Prostate gland (tissue), 2 donors: ENCODE results near the gene ADRM1. TPM values are rescaled to one million over a fixed set of nuclear protein-coding genes. Genes with fewer than 3 reads are reported as not detected.

Experiments used
- DNase-seq: peaks from one replicate; pipeline ENCODE4 v3.0.0-alpha.2; 2019; ENCODE audit warnings: low spot score
- H3K27ac ChIP-seq, 2 donors: fragments of 200-600 bp; sonication (generic); 2 replicates each; pipeline ENCODE4 v1.5.1; 2017 to 2019
- H3K27me3 ChIP-seq: fragments of 200-600 bp; sonication (generic); replicated peaks from 2 replicates; pipeline ENCODE4 v1.5.1; 2019; ENCODE audit not compliant: insufficient read depth
- H3K36me3 ChIP-seq, 2 donors: fragments of 200-600 bp; sonication (generic); 1 replicate in 1 of 2; 2 replicates in 1 of 2; pipeline versions ENCODE4 v1.5.1 to v1.8.1; 2017 to 2019
- H3K4me1 ChIP-seq: fragments of 200-600 bp; sonication (generic); replicated peaks from 2 replicates; pipeline ENCODE4 v1.5.1; 2019
- H3K4me3 ChIP-seq, 2 donors: fragments of 200-600 bp; sonication (generic); 2 replicates each; pipeline ENCODE4 v1.5.1; 2017 to 2019
- H3K9me3 ChIP-seq: fragments of 200-600 bp; sonication (generic); 2 replicates; pipeline ENCODE4 v1.5.1; 2017
- POLR2A ChIP-seq: fragments of 450-650 bp; IDR thresholded peaks from one replicate; pipeline ENCODE4 v1.6.1; 2016; ENCODE audit warnings: antibody characterized with exemption, mild to moderate bottlenecking
- POLR2AphosphoS5 ChIP-seq: sonication (generic); formaldehyde crosslinking; IDR thresholded peaks from one replicate; pipeline ENCODE4 v1.6.1; 2017; ENCODE audit warnings: antibody characterized with exemption
- WGBS: methylation state at CpG from one replicate; pipeline ENCODE4 v1.1.5; 2018; 5-methylcytosine and 5-hydroxymethylcytosine counted together
- intact Hi-C: fragments of 100-400 bp; cut with DNase I; formaldehyde crosslinking; loops from one replicate; pipeline ENCODE4 v1.14.2; 2022
- total RNA-seq, 2 donors: library from RNA; depleted of rRNA; stranded (reverse); fragments of >200 nt; gene quantifications; one replicate each; pipeline ENCODE4 v1.1.0, GENCODE V29; 2016
- TF ChIP-seq, protein P1 (sequence below), 4 experiments: fragments of 200-600 bp in 2 of 4; fragments of 450-650 bp in 2 of 4; sonication (generic) in 2 of 4; IDR thresholded peaks; 1 replicate in 3 of 4; 2 replicates in 1 of 4; pipeline ENCODE4 v1.5.1; 2016 to 2019; ENCODE audit warnings: antibody characterized with exemption in 4 of 4, mild to moderate bottlenecking in 2 of 4, moderate library complexity in 2 of 4

Gene ADRM1
- total RNA-seq, 2 donors from 2014 or later: 149 to 207 TPM

DNA sequence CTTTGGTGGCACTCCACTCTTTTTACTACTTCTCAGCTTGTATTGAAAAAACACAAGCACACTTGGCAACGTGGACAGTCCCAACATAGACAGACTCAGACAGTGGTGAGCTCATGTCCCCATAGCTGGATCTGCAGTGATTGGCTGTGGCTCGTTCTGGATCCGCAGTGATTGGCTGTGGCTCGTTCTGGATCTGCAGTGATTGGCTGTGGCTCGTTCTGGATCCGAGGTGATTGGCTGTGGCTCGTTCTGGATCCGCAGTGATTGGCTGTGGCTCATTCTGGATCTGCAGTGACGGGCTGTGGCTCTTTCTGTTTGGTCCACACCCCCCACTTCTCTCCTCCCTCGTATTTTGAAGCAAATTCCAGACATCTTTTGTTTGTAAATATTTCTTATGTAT, 36.5 kb upstream of the ADRM1 start:
- Histone ChIP-seq H3K27ac (no peak overlapping the region), H3K36me3 (peaks cover 0 to 5% of the 10 kb centered on the region in 2 donors), H3K27me3 (no peaks in the 10 kb centered on the region), H3K4me3 (no peak overlapping the region), H3K9me3 (no peaks in the 10 kb centered on the region), H3K4me1 (no peaks in the 10 kb centered on the region)
- intact Hi-C loops: no loop called here
- 94% methylated on average over 10 of the region's 10 CpGs for WGBS
- TF ChIP-seq, protein P1, sequence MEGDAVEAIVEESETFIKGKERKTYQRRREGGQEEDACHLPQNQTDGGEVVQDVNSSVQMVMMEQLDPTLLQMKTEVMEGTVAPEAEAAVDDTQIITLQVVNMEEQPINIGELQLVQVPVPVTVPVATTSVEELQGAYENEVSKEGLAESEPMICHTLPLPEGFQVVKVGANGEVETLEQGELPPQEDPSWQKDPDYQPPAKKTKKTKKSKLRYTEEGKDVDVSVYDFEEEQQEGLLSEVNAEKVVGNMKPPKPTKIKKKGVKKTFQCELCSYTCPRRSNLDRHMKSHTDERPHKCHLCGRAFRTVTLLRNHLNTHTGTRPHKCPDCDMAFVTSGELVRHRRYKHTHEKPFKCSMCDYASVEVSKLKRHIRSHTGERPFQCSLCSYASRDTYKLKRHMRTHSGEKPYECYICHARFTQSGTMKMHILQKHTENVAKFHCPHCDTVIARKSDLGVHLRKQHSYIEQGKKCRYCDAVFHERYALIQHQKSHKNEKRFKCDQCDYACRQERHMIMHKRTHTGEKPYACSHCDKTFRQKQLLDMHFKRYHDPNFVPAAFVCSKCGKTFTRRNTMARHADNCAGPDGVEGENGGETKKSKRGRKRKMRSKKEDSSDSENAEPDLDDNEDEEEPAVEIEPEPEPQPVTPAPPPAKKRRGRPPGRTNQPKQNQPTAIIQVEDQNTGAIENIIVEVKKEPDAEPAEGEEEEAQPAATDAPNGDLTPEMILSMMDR (IDR thresholded peaks at IDR 0.05): no peak
- no peak for TF ChIP-seq POLR2AphosphoS5
- TF ChIP-seq POLR2A: no peak
- no peak for DNase-seq

GRCh38 chr20:62266851-62267250, 35.9 kb upstream of the ADRM1 start:
- Histone ChIP-seq H3K27me3 (no peaks in the 10 kb centered on the region), H3K4me1 (no peaks in the 10 kb centered on the region), H3K9me3 (no peaks in the 10 kb centered on the region), H3K4me3 (no peak overlapping the region), H3K27ac (no peak overlapping the region), H3K36me3 (peaks cover 0 to 5% of the 10 kb centered on the region in 2 donors)
- intact Hi-C loops: no loop called here
- WGBS: 87% methylated on average over 13 of the region's 13 CpGs
- TF ChIP-seq POLR2A: no peak
- no peak for TF ChIP-seq POLR2AphosphoS5
- TF ChIP-seq, protein P1 (IDR thresholded peaks at IDR 0.05): no peak
- DNase-seq: no peak

DNA sequence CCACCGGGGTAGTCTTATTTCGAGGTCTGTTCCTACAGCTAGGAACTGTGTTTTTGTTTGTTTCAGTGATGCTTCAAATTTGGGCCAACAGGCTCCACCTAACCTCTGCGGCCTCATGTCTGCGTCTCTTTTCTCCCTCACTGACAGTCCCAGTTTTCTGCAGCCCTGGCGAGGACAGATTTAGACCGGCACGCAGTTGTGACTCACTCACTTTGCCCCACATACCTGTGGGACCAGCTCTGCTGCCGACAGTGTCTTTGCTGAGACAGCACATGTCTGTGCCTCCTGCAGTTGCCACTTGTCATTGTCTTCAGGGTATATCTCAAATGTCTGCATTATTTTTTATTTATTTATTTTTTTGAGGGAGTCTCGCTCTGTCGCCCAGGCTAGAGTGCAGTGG, 35.3 kb upstream of the ADRM1 start:
- DNase-seq: no peak
- no peak overlapping the region for H3K27ac ChIP-seq
- H3K9me3 ChIP-seq: no peaks in the 10 kb centered on the region
- no peaks in the 10 kb centered on the region for H3K4me1 ChIP-seq
- H3K36me3 ChIP-seq: peaks cover 0 to 5% of the 10 kb centered on the region in 2 donors
- 84% methylated on average over 10 of the region's 10 CpGs for WGBS
- intact Hi-C loops: no loop called here
- H3K4me3 ChIP-seq: no peak overlapping the region
- H3K27me3 ChIP-seq: no peaks in the 10 kb centered on the region
- TF ChIP-seq POLR2A: no peak
- TF ChIP-seq POLR2AphosphoS5: no peak
- TF ChIP-seq, protein P1 (IDR thresholded peaks at IDR 0.05): no peak

DNA sequence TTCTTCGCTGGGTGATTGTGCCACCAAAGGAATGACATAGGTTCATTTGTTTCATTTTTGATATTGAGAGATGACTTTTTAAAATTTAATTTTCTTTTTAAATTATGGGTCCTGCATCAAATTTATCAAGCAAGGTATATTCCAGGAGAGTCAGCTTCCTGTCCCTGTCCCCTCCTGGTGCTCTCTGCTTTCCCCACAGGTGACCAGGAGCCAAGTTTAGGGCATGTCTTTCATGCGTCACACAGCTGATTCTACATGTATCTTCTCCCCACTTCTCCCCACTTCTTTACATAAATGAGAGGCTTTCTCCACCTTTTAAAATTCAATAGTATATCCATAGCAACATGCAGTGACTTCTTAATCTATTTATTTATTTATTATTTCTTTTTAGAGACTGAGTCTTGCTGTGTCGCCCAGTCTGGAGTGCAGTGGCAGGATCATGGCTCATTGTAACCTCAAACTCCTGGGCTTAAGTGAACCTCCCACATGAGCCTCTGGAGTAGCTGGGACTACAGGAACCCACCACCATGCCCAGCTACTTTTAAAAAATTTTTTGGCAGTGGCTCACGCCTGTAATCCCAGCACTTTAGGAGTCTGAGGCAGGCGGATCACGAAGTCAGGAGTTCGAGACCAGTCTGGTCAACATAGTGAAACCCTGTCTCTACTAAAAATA, 34.4 kb upstream of the ADRM1 start:
- intact Hi-C loops: no loop called here
- Histone ChIP-seq H3K9me3 (no peaks in the 10 kb centered on the region), H3K27ac (no peak overlapping the region), H3K27me3 (no peaks in the 10 kb centered on the region), H3K4me3 (no peak overlapping the region), H3K4me1 (no peaks in the 10 kb centered on the region), H3K36me3 (peaks cover 0 to 8% of the 10 kb centered on the region in 2 donors)
- DNase-seq: no peak
- TF ChIP-seq POLR2AphosphoS5 (no peak), POLR2A (no peak)
- TF ChIP-seq, protein P1 (IDR thresholded peaks at IDR 0.05): no peak
- 82% methylated on average over 7 of the region's 7 CpGs for WGBS

DNA sequence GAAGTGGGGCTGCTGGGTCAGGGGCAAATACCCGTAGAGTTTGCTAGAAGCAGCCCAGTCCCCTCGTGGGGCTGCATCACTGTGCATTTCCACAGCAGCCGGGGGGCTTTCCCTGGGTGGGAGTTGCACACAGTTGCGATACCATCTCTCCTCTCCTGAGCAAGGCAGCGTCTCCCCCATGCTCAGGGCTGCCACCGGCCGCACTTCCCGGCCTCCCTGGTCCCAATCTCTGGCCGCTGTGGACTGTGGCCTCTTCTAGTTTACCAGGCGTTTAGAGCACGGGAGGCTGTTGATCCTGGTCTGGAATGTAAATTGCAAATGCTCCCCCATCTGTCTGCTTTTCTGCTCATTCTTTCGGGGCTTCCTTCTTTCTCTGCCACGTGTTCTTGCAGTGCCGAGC, 33.4 kb upstream of the ADRM1 start:
- TF ChIP-seq POLR2AphosphoS5: no peak
- TF ChIP-seq POLR2A: no peak
- TF ChIP-seq, protein P1 (IDR thresholded peaks at IDR 0.05): no peak
- intact Hi-C loops: no loop called here
- no peaks in the 10 kb centered on the region for H3K9me3 ChIP-seq
- no peaks in the 10 kb centered on the region for H3K4me1 ChIP-seq
- no peak for DNase-seq
- 89% methylated on average over 14 of the region's 14 CpGs for WGBS
- H3K36me3 ChIP-seq: peaks cover 3 to 12% of the 10 kb centered on the region in 2 donors
- H3K4me3 ChIP-seq: no peak overlapping the region
- no peaks in the 10 kb centered on the region for H3K27me3 ChIP-seq
- no peak overlapping the region for H3K27ac ChIP-seq
